OCI-LY3 (cell line): ENCODE data around the gene URM1.

Source experiments
- CTCF ChIP-seq: fragments of 200-600, 300-600 bp; sonication (generic); IDR thresholded peaks from 2 replicates; pipeline ENCODE4 v1.5.1; 2014; ENCODE audit warnings: antibody characterized with exemption, low read length, low read depth
- EZH2phosphoT487 ChIP-seq: fragments of 200-600 bp; shearing (Covaris generic); IDR thresholded peaks from 2 replicates; pipeline ENCODE4 v1.6.1; 2018; ENCODE audit warnings: antibody characterized with exemption, mixed run types, low read depth

- TF ChIP-seq CTCF (no peak), EZH2phosphoT487 (no peak)
Observed at GRCh38 chr9:128325629-128326028, 45.5 kb upstream of the URM1 start.
